Endothelial cell of umbilical vein (primary cell): ENCODE results near the gene ZNF205.

ENCODE experiments used
- CTCF ChIP-seq, 2 donors: IDR thresholded peaks; 1 replicate in 1 of 2; 2 replicates in 1 of 2; pipeline ENCODE4 v1.5.1; 2011; ENCODE audit warnings: low read length in 2 of 2, mild to moderate bottlenecking in 2 of 2, moderate library complexity in 2 of 2, control low read depth in 1 of 2, inconsistent platforms in 1 of 2, low read depth in 1 of 2; ENCODE audit not compliant: insufficient read depth in 1 of 2; ENCODE audit errors: extremely low read depth in 1 of 2
- EZH2 ChIP-seq: IDR thresholded peaks from 2 replicates; pipeline ENCODE4 v1.6.1; 2012; ENCODE audit warnings: borderline replicate concordance, low read depth, mild to moderate bottlenecking, moderate library complexity, low read length, inconsistent platforms; ENCODE audit not compliant: severe bottlenecking
- FOS ChIP-seq: IDR thresholded peaks from 2 replicates; pipeline ENCODE4 v1.6.1; 2011; ENCODE audit warnings: mild to moderate bottlenecking, low read length, moderate library complexity, borderline replicate concordance; ENCODE audit not compliant: insufficient read depth
- GATA2 ChIP-seq: IDR thresholded peaks from 2 replicates; pipeline ENCODE4 v1.7.0; 2011; ENCODE audit warnings: low read depth, mild to moderate bottlenecking, moderate library complexity, mixed read lengths, low read length; ENCODE audit not compliant: insufficient read length, insufficient read depth
- JUN ChIP-seq: IDR thresholded peaks from 2 replicates; pipeline ENCODE4 v1.6.1; 2011; ENCODE audit warnings: borderline replicate concordance, low read depth; ENCODE audit not compliant: insufficient read length, insufficient read depth
- MAX ChIP-seq: IDR thresholded peaks from 2 replicates; pipeline ENCODE4 v1.6.1; 2011; ENCODE audit not compliant: insufficient read depth, insufficient read length
- POLR2A ChIP-seq: IDR thresholded peaks from 2 replicates; pipeline ENCODE4 v1.6.1; 2012; ENCODE audit warnings: low read depth, mild to moderate bottlenecking, control low read depth, low read length
- POLR2AphosphoS5 ChIP-seq: IDR thresholded peaks from 2 replicates; pipeline ENCODE4 v1.6.1; 2012; ENCODE audit warnings: low read depth, mild to moderate bottlenecking, control low read depth, low read length, moderate library complexity; ENCODE audit not compliant: insufficient read depth

- TF ChIP-seq CTCF (IDR thresholded peaks at IDR 0.05; ENCODE audit: extremely low read depth in 1 of 2, insufficient read depth in 1 of 2, low read depth in 1 of 2, low read length in 2 of 2) = no peak
- no peak for TF ChIP-seq POLR2A
- no peak for TF ChIP-seq FOS
- no peak for TF ChIP-seq EZH2
- TF ChIP-seq POLR2AphosphoS5 = no peak
- no peak for TF ChIP-seq MAX
- TF ChIP-seq GATA2 = no peak
- TF ChIP-seq JUN = no peak
Measured at GRCh38 chr16:3145151-3145550, 32.8 kb downstream of the ZNF205 start.
